HEK293 (cell line): ENCODE measurements around the gene PVALEF.

Experiments used
- CTCF ChIA-PET: fragments of 350-600 bp; formaldehyde crosslinking; extraction: SDS; loops from one replicate; lab custom pipeline; 2021; ENCODE audit warnings: antibody characterized with exemption; lab: Yijun Ruan, JAX
- POLR2A ChIA-PET: fragments of 300-600 bp; formaldehyde crosslinking; extraction: SDS; loops from one replicate; lab custom pipeline; 2020; ENCODE audit warnings: antibody characterized with exemption, inconsistent platforms; lab: Yijun Ruan, JAX
- H3K27ac ChIP-seq: fragments of 200-500 bp; sonication (Bioruptor generic); 2 replicates; pipeline ENCODE4 v1.5.1; 2014; ENCODE audit warnings: low read depth, low read length, control low read depth, inconsistent platforms; ENCODE audit errors: extremely low read depth
- H3K36me3 ChIP-seq, 2 experiments: fragments of 200-500 bp in 1 of 2; sonication (Bioruptor generic) in 1 of 2; 1 replicate in 1 of 2; 2 replicates in 1 of 2; pipeline ENCODE4 v1.5.1; 2014 to 2017; ENCODE audit warnings: inconsistent platforms in 2 of 2, low read length in 2 of 2; ENCODE audit not compliant: control insufficient read depth in 2 of 2, insufficient read depth in 1 of 2
- H3K4me1 ChIP-seq: fragments of 200-500 bp; sonication (Bioruptor generic); 2 replicates; pipeline ENCODE4 v1.5.1; 2014; ENCODE audit warnings: mild to moderate bottlenecking, low read length, inconsistent platforms; ENCODE audit not compliant: control insufficient read depth, insufficient read depth
- H3K4me3 ChIP-seq: 2 replicates; pipeline ENCODE4 v1.5.1; 2011; ENCODE audit warnings: low read depth, mild to moderate bottlenecking, control low read depth, low read length, moderate library complexity
- H3K9me3 ChIP-seq: fragments of 200-500 bp; sonication (Bioruptor generic); 2 replicates; pipeline ENCODE4 v1.5.1; 2014; ENCODE audit warnings: low read depth, low read length, inconsistent platforms; ENCODE audit not compliant: control insufficient read depth, insufficient read depth
- EGR2 ChIP-seq: fragments of 450-650 bp; formaldehyde crosslinking; IDR thresholded peaks from 2 replicates; pipeline ENCODE4 v1.5.1; 2016; ENCODE audit warnings: low read depth, missing biosample characterization, missing genetic modification characterization
- GLIS2 ChIP-seq: fragments of 450-650 bp; formaldehyde crosslinking; IDR thresholded peaks from 2 replicates; pipeline ENCODE4 v1.5.1; 2016; ENCODE audit warnings: missing biosample characterization, missing genetic modification characterization
- ZBTB21 ChIP-seq: fragments of 450-650 bp; formaldehyde crosslinking; IDR thresholded peaks from 2 replicates; pipeline ENCODE4 v1.5.1; 2017; ENCODE audit warnings: missing biosample characterization, missing genetic modification characterization
- ZFHX2 ChIP-seq: fragments of 450-650 bp; formaldehyde crosslinking; conservative IDR thresholded peaks from 2 replicates; pipeline ENCODE4 v1.5.1; 2016; ENCODE audit warnings: missing biosample characterization, missing genetic modification characterization
- ZFP41 ChIP-seq: fragments of 450-650 bp; formaldehyde crosslinking; IDR thresholded peaks from 2 replicates; pipeline ENCODE4 v1.5.1; 2016; ENCODE audit warnings: missing biosample characterization, missing genetic modification characterization, borderline replicate concordance
- ZNF10 ChIP-seq: fragments of 450-650 bp; formaldehyde crosslinking; IDR thresholded peaks from 2 replicates; pipeline ENCODE4 v1.5.1; 2017; ENCODE audit warnings: missing biosample characterization, missing genetic modification characterization
- ZNF114 ChIP-seq: fragments of 450-650 bp; formaldehyde crosslinking; IDR thresholded peaks from 2 replicates; pipeline ENCODE4 v1.5.0; 2017; ENCODE audit warnings: missing biosample characterization, missing genetic modification characterization
- ZNF155 ChIP-seq: fragments of 450-650 bp; formaldehyde crosslinking; IDR thresholded peaks from 2 replicates; pipeline ENCODE4 v1.5.1; 2016; ENCODE audit warnings: missing biosample characterization, missing genetic modification characterization
- ZNF274 ChIP-seq, 2 experiments: fragments of 200-500 bp in 1 of 2; fragments of 450-650 bp in 1 of 2; sonication (Bioruptor generic) in 1 of 2; formaldehyde crosslinking in 1 of 2; IDR thresholded peaks; 2 replicates each; pipeline versions ENCODE4 v1.5.1 to v1.6.1; 2014 to 2016; ENCODE audit warnings: borderline replicate concordance in 1 of 2, inconsistent platforms in 1 of 2, low read length in 1 of 2, missing biosample characterization in 1 of 2, missing genetic modification characterization in 1 of 2
- ZNF350 ChIP-seq: fragments of 450-650 bp; formaldehyde crosslinking; IDR thresholded peaks from 2 replicates; pipeline ENCODE4 v1.5.0; 2017; ENCODE audit warnings: missing biosample characterization, mild to moderate bottlenecking, missing genetic modification characterization
- ZNF768 ChIP-seq: fragments of 450-650 bp; formaldehyde crosslinking; IDR thresholded peaks from 2 replicates; pipeline ENCODE4 v1.5.1; 2018; ENCODE audit warnings: missing biosample characterization, mild to moderate bottlenecking, missing genetic modification characterization
- TF ChIP-seq, protein P1 (sequence below): fragments of 450-650 bp; formaldehyde crosslinking; IDR thresholded peaks from 2 replicates; pipeline ENCODE4 v1.5.1; 2016; ENCODE audit warnings: missing biosample characterization, missing genetic modification characterization, low read depth
- TF ChIP-seq, protein P2 (sequence below): fragments of 450-650 bp; formaldehyde crosslinking; IDR thresholded peaks from 2 replicates; pipeline ENCODE4 v1.5.1; 2016; ENCODE audit warnings: missing biosample characterization, missing genetic modification characterization

The PVALEF gene

DNA sequence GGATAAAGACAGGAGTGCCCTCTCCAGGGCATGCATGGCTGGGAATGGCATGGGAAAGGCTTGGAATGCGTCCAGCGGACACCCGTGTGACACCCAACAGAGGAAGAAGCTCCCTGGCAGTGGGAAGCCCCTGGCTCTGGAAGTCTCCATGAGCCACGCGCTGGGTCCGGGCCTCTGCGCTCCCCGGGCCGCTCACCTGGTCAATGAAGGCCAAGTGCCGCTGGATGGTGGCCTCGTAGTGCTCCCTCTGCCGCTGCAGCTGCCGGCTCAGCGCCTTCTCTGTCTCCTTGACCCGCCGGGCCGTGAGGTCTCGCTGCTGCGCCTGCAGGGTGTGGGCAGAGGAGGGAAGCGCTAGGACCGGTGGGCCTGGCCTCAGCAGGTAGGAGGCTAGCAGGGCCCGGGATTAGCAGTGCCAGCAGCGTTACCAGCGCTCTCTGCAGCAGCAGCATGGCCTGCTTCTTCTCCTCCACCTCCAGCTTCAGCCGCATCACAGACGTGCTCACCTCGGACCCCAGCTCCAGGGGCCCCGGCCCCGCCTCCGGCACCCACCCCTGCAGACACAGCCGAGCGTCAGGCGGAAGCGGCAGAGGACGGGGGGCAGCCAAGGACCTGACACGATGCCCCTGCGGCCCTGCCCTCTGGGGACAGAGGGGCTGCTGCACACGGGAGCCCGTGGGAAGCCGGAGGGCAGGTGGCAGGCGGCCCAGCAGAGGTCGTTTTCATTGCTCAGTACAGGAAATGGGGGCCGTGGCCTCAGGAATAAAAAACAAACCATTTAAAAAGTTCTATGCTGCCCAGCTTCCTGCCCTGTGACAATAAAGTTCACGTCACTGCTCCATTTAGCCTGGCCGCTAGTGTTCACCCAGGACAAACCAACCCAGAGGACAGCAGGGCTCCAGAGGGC lies 31.4 kb downstream of the PVALEF start:
- H3K9me3 ChIP-seq, result no peaks in the 10 kb centered on the region
- H3K4me1 ChIP-seq, result no peaks in the 10 kb centered on the region
- TF ChIP-seq ZNF350 (no peak), ZNF114 (no peak), ZNF274 (IDR thresholded peaks at IDR 0.05; ENCODE audit: low read length) (no peak), ZNF274 (tag by site-specific recombination; IDR thresholded peaks at IDR 0.05; ENCODE audit: borderline replicate concordance) (no peak), ZNF10 (tag by site-specific recombination) (peak; percentile 95), ZBTB21 (tag by site-specific recombination) (no peak)
- TF ChIP-seq, protein P1, sequence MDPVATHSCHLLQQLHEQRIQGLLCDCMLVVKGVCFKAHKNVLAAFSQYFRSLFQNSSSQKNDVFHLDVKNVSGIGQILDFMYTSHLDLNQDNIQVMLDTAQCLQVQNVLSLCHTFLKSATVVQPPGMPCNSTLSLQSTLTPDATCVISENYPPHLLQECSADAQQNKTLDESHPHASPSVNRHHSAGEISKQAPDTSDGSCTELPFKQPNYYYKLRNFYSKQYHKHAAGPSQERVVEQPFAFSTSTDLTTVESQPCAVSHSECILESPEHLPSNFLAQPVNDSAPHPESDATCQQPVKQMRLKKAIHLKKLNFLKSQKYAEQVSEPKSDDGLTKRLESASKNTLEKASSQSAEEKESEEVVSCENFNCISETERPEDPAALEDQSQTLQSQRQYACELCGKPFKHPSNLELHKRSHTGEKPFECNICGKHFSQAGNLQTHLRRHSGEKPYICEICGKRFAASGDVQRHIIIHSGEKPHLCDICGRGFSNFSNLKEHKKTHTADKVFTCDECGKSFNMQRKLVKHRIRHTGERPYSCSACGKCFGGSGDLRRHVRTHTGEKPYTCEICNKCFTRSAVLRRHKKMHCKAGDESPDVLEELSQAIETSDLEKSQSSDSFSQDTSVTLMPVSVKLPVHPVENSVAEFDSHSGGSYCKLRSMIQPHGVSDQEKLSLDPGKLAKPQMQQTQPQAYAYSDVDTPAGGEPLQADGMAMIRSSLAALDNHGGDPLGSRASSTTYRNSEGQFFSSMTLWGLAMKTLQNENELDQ, result no peak
- CTCF ChIA-PET, result interaction anchor here (1.1 kb wide), 1 partner anchor 175 kb away, joined by 3 read pairs; no protein-coding TSS in a partner anchor
- no peak overlapping the region for H3K27ac ChIP-seq
- no peak overlapping the region for H3K4me3 ChIP-seq
- POLR2A ChIA-PET, result no interaction called here
- peaks cover 0 to 81% of the 10 kb centered on the region in 2 experiments; a peak in 2 of 3 replicates for H3K36me3 ChIP-seq

DNA sequence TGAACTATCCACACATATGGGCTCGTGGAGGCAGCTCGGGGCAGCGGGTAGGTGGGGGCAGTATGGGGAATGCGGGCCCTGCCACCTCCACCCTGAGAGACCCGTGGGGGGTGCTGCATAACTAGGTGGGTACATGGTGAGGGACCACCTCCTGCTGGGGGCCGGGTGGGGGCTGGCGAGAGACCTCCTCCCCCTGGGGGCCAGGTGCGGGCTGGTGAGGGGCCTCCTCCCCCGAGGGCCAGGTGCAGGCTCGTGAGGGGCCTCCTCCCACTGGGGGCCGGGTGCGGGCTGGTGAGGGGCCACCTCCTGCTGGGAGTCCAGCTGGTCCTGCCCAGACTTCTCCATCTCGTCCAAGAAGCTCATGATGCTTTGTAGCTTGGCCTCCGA lies 32.1 kb downstream of the PVALEF start:
- TF ChIP-seq ZFP41 (tag by site-specific recombination) (no peak), GLIS2 (0 out of 2 replicates have a peak, but pooled peaks have one; percentile 14)
- TF ChIP-seq, protein P2, sequence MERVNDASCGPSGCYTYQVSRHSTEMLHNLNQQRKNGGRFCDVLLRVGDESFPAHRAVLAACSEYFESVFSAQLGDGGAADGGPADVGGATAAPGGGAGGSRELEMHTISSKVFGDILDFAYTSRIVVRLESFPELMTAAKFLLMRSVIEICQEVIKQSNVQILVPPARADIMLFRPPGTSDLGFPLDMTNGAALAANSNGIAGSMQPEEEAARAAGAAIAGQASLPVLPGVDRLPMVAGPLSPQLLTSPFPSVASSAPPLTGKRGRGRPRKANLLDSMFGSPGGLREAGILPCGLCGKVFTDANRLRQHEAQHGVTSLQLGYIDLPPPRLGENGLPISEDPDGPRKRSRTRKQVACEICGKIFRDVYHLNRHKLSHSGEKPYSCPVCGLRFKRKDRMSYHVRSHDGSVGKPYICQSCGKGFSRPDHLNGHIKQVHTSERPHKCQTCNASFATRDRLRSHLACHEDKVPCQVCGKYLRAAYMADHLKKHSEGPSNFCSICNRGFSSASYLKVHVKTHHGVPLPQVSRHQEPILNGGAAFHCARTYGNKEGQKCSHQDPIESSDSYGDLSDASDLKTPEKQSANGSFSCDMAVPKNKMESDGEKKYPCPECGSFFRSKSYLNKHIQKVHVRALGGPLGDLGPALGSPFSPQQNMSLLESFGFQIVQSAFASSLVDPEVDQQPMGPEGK, result 0 out of 2 replicates have a peak, but pooled peaks have one; percentile 13
- CTCF ChIA-PET, result interaction anchor here (2.3 kb wide), 1 partner anchor 54 kb away, joined by 7 read pairs; no protein-coding TSS in a partner anchor
- peaks cover 0 to 82% of the 10 kb centered on the region in 2 experiments; a peak in 2 of 3 replicates for H3K36me3 ChIP-seq
- H3K4me3 ChIP-seq, result no peak overlapping the region
- no peaks in the 10 kb centered on the region for H3K4me1 ChIP-seq
- POLR2A ChIA-PET, result interaction anchor here (0.6 kb wide), 1 partner anchor 943 kb away, joined by 5 read pairs; no protein-coding TSS in a partner anchor
- no peaks in the 10 kb centered on the region for H3K9me3 ChIP-seq
- H3K27ac ChIP-seq, result no peak overlapping the region

DNA sequence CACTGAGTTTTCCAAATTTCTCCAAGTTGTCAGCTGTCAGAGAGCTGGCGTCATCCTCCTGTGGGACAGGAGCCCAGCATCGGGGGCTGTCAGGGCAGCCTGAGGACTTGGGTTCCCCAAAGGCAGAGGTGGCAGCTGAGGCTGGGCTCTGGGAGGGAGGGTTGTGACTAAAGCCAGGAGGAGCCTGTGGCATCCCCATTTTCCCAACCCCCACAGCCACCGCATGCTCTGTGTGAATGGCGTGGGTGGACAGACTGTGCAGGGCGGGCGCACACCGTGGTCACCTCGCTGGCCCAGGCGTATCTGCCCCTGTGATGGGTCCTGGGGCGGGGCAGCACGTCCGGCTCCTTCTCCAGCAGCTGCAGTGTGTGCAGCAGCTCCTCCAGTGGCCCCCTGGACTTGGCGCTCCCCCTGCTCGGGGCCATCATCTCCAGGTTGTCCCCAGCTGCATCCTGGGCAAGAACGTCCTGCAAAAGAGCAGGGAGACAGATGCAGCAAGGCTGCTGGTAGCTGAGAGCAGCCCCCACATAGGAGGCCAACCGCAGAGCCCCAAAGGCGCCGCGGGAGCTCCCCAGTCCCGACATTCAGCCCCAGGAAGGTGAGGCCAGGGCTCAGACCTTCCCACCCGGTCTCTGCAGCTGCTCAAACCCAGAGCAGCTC lies 32.7 kb downstream of the PVALEF start:
- H3K27ac ChIP-seq, result no peak overlapping the region
- POLR2A ChIA-PET, result interaction anchor here (0.6 kb wide), 1 partner anchor 943 kb away, joined by 5 read pairs; no protein-coding TSS in a partner anchor
- H3K4me3 ChIP-seq, result no peak overlapping the region
- H3K4me1 ChIP-seq, result no peaks in the 10 kb centered on the region
- TF ChIP-seq EGR2 (peak; percentile 46; the same call in 1 of the 2 replicates), ZNF155 (tag by site-specific recombination) (no peak), ZNF768 (no peak), ZFHX2 (tag by site-specific recombination) (0 out of 2 replicates have a peak, but pooled peaks have one; percentile 38)
- CTCF ChIA-PET, result interaction anchor here (0.6 to 2.3 kb wide), 3 partner anchors 13 to 54 kb away, joined by 3 to 7 read pairs (median 3); no protein-coding TSS in a partner anchor
- H3K9me3 ChIP-seq, result no peaks in the 10 kb centered on the region
- peaks cover 0 to 80% of the 10 kb centered on the region in 2 experiments; a peak in 2 of 3 replicates for H3K36me3 ChIP-seq
